HepG2 (cell line): ENCODE data around the gene ADGRB2. TPM values are rescaled to one million over a fixed set of nuclear protein-coding genes. Genes with fewer than 3 reads are reported as not detected.

Experiments used
- ATF4 ChIP-seq, 2 experiments: fragments of 450-650 bp in 1 of 2; sonication (generic) in 1 of 2; formaldehyde crosslinking; IDR thresholded peaks; 2 replicates each; pipeline versions ENCODE4 v1.5.0 to v1.8.0; 2020 to 2022; ENCODE audit warnings: mild to moderate bottlenecking in 1 of 2, missing genetic modification reagents in 1 of 2
- ELF1 ChIP-seq: sonication (generic); formaldehyde crosslinking; IDR thresholded peaks from 2 replicates; pipeline ENCODE4 v1.4.0; 2020; ENCODE audit warnings: missing genetic modification reagents
- HNRNPK ChIP-seq: fragments of 200-400 bp; formaldehyde crosslinking; IDR thresholded peaks from 2 replicates; pipeline ENCODE4 v1.6.1; 2018; ENCODE audit warnings: low read length, low read depth, moderate library complexity, mild to moderate bottlenecking; ENCODE audit not compliant: poor library complexity, severe bottlenecking
- MAZ ChIP-seq, 2 experiments: sonication (generic) in 1 of 2; formaldehyde crosslinking in 1 of 2; IDR thresholded peaks; 2 replicates each; pipeline versions ENCODE4 v1.5.0 to v1.6.1; 2012 to 2020; ENCODE audit warnings: low read depth in 2 of 2, mild to moderate bottlenecking in 2 of 2, borderline replicate concordance in 1 of 2, improper control_type of control experiment in 1 of 2, low read length in 1 of 2, missing genetic modification reagents in 1 of 2, moderate library complexity in 1 of 2
- NFATC3 ChIP-seq: sonication (generic); formaldehyde crosslinking; IDR thresholded peaks from 2 replicates; pipeline ENCODE4 v1.5.1; 2020; ENCODE audit warnings: mild to moderate bottlenecking, missing genetic modification reagents
- RELA ChIP-seq: sonication (generic); formaldehyde crosslinking; IDR thresholded peaks from 2 replicates; pipeline ENCODE4 v1.4.0; 2020; ENCODE audit warnings: missing genetic modification reagents
- SMAD1 ChIP-seq: sonication (generic); formaldehyde crosslinking; IDR thresholded peaks from 2 replicates; pipeline ENCODE4 v1.4.0; 2020; ENCODE audit warnings: missing genetic modification reagents, low read depth, mild to moderate bottlenecking, borderline replicate concordance
- SP5 ChIP-seq: IDR thresholded peaks from 2 replicates; pipeline ENCODE4 v1.6.1; 2016; ENCODE audit warnings: low read depth, borderline replicate concordance
- ZBTB39 ChIP-seq: sonication (generic); formaldehyde crosslinking; IDR thresholded peaks from 2 replicates; pipeline ENCODE4 v1.5.0; 2020; ENCODE audit warnings: missing genetic modification reagents
- ZBTB7B ChIP-seq: sonication (generic); formaldehyde crosslinking; IDR thresholded peaks from 2 replicates; pipeline ENCODE4 v1.4.0; 2020; ENCODE audit warnings: missing genetic modification reagents
- ZNF230 ChIP-seq: sonication (generic); formaldehyde crosslinking; IDR thresholded peaks from 2 replicates; pipeline ENCODE4 v1.4.0; 2020; ENCODE audit warnings: mild to moderate bottlenecking, missing genetic modification reagents
- ZNF274 ChIP-seq: sonication (generic); formaldehyde crosslinking; IDR thresholded peaks from 2 replicates; pipeline ENCODE4 v1.5.1; 2020; ENCODE audit warnings: mild to moderate bottlenecking, missing genetic modification reagents
- ZNF33B ChIP-seq: sonication (generic); formaldehyde crosslinking; IDR thresholded peaks from 2 replicates; pipeline ENCODE4 v1.5.1; 2020; ENCODE audit warnings: mild to moderate bottlenecking, missing genetic modification reagents
- ZNF34 ChIP-seq: sonication (generic); formaldehyde crosslinking; IDR thresholded peaks from 2 replicates; pipeline ENCODE4 v1.4.0; 2020; ENCODE audit warnings: mild to moderate bottlenecking, missing genetic modification reagents, borderline replicate concordance
- ZNF572 ChIP-seq: sonication (generic); formaldehyde crosslinking; IDR thresholded peaks from 2 replicates; pipeline ENCODE4 v1.5.1; 2020; ENCODE audit warnings: mild to moderate bottlenecking, missing genetic modification reagents
- ZNF746 ChIP-seq: sonication (generic); formaldehyde crosslinking; IDR thresholded peaks from 2 replicates; pipeline ENCODE4 v1.8.0; 2022; ENCODE audit warnings: mild to moderate bottlenecking, missing genetic modification reagents
- ZNF839 ChIP-seq: sonication (generic); formaldehyde crosslinking; IDR thresholded peaks from 2 replicates; pipeline ENCODE4 v1.4.0; 2020; ENCODE audit warnings: missing genetic modification reagents, mild to moderate bottlenecking, borderline replicate concordance
- polyA plus RNA-seq, 8 experiments: library from polyadenylated mRNA; depleted of rRNA in 3 of 8; stranded (reverse) in 7 of 8; unstranded in 1 of 8; fragments of >200 nt; fragmentation: Illumina TruSeq in 4 of 8; extraction: Trizol in 4 of 8; gene quantifications; 2 replicates each; pipeline versions ENCODE4 v1.2.1 to v1.2.3, GENCODE V29; 2011 to 2016; ENCODE audit warnings: low read depth in 4 of 8, missing spikeins in 1 of 8, mixed read lengths in 1 of 8; ENCODE audit not compliant: insufficient read depth in 1 of 8
- total RNA-seq, 5 experiments: library from RNA; depleted of rRNA; stranded (reverse); fragments of >200 nt; fragmentation: Illumina TruSeq; extraction: Trizol; gene quantifications; 2 replicates each; pipeline ENCODE4 v1.2.3, GENCODE V29; 2016; ENCODE audit warnings: low read depth in 1 of 5
- TF ChIP-seq, protein P1 (sequence below): sonication (generic); formaldehyde crosslinking; IDR thresholded peaks from 2 replicates; pipeline ENCODE4 v1.4.0; 2020; ENCODE audit warnings: missing genetic modification reagents
- TF ChIP-seq, protein P2 (sequence below): sonication (generic); formaldehyde crosslinking; IDR thresholded peaks from 2 replicates; pipeline ENCODE4 v1.5.1; 2020; ENCODE audit warnings: missing genetic modification reagents, mild to moderate bottlenecking, borderline replicate concordance

Gene ADGRB2
- total and polyA plus RNA-seq, 2 of the 13 experiments (the other 11 are each of a cell fraction or from before 2014, with no cell fraction given): 0.03 to 0.09 TPM

- TF ChIP-seq, protein P1, sequence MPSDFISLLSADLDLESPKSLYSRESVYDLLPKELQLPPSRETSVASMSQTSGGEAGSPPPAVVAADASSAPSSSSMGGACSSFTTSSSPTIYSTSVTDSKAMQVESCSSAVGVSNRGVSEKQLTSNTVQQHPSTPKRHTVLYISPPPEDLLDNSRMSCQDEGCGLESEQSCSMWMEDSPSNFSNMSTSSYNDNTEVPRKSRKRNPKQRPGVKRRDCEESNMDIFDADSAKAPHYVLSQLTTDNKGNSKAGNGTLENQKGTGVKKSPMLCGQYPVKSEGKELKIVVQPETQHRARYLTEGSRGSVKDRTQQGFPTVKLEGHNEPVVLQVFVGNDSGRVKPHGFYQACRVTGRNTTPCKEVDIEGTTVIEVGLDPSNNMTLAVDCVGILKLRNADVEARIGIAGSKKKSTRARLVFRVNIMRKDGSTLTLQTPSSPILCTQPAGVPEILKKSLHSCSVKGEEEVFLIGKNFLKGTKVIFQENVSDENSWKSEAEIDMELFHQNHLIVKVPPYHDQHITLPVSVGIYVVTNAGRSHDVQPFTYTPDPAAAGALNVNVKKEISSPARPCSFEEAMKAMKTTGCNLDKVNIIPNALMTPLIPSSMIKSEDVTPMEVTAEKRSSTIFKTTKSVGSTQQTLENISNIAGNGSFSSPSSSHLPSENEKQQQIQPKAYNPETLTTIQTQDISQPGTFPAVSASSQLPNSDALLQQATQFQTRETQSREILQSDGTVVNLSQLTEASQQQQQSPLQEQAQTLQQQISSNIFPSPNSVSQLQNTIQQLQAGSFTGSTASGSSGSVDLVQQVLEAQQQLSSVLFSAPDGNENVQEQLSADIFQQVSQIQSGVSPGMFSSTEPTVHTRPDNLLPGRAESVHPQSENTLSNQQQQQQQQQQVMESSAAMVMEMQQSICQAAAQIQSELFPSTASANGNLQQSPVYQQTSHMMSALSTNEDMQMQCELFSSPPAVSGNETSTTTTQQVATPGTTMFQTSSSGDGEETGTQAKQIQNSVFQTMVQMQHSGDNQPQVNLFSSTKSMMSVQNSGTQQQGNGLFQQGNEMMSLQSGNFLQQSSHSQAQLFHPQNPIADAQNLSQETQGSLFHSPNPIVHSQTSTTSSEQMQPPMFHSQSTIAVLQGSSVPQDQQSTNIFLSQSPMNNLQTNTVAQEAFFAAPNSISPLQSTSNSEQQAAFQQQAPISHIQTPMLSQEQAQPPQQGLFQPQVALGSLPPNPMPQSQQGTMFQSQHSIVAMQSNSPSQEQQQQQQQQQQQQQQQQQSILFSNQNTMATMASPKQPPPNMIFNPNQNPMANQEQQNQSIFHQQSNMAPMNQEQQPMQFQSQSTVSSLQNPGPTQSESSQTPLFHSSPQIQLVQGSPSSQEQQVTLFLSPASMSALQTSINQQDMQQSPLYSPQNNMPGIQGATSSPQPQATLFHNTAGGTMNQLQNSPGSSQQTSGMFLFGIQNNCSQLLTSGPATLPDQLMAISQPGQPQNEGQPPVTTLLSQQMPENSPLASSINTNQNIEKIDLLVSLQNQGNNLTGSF (CRISPR knock-in tag): no peak
- TF ChIP-seq ZNF34: no peak
- TF ChIP-seq ZNF274: no peak
- peak; percentile 81 for TF ChIP-seq SP5 (CRISPR knock-in tag)
- TF ChIP-seq ZNF33B (CRISPR knock-in tag): no peak
- TF ChIP-seq ZNF572 (CRISPR knock-in tag): peak; percentile 37; the same call in 1 of the 2 replicates
- TF ChIP-seq, protein P2, sequence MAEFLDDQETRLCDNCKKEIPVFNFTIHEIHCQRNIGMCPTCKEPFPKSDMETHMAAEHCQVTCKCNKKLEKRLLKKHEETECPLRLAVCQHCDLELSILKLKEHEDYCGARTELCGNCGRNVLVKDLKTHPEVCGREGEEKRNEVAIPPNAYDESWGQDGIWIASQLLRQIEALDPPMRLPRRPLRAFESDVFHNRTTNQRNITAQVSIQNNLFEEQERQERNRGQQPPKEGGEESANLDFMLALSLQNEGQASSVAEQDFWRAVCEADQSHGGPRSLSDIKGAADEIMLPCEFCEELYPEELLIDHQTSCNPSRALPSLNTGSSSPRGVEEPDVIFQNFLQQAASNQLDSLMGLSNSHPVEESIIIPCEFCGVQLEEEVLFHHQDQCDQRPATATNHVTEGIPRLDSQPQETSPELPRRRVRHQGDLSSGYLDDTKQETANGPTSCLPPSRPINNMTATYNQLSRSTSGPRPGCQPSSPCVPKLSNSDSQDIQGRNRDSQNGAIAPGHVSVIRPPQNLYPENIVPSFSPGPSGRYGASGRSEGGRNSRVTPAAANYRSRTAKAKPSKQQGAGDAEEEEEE (CRISPR knock-in tag): no peak
- peak; percentile 89 for TF ChIP-seq ZNF746
- no peak for TF ChIP-seq NFATC3
- no peak for TF ChIP-seq ZNF839 (CRISPR knock-in tag)
- TF ChIP-seq MAZ (IDR thresholded peaks at IDR 0.05; ENCODE audit: borderline replicate concordance, low read depth, low read length): peak; percentile 68; the same call in 1 of the 2 replicates
- peak; percentile 62; the same call in 1 of the 2 replicates for TF ChIP-seq MAZ (CRISPR knock-in tag; IDR thresholded peaks at IDR 0.05; ENCODE audit: low read depth)
- no peak for TF ChIP-seq SMAD1 (CRISPR knock-in tag)
- no peak for TF ChIP-seq ZNF230 (CRISPR knock-in tag)
- no peak for TF ChIP-seq HNRNPK
- no peak for TF ChIP-seq ZBTB39 (CRISPR knock-in tag)
- TF ChIP-seq RELA (CRISPR knock-in tag): no peak
- peak in 1 of 2 experiments; percentile 61; a peak in 1 of 4 replicates for TF ChIP-seq ATF4 (CRISPR knock-in tag; IDR thresholded peaks at IDR 0.05)
- TF ChIP-seq ELF1: no peak
- peak; percentile 87 for TF ChIP-seq ZBTB7B (CRISPR knock-in tag)
These were observed 62.9 kb downstream of the ADGRB2 start (continued) for GRCh38 chr1:31701091-31701736.
